AG20443 (cell line): Measurements from ENCODE around the gene IL13.
"Not testable (repeated sequence)": the region's sequence is repeated elsewhere in the genome, so short reads cannot be mapped to it uniquely, and the experiment has no call there.

Experiments
- DNase-seq: peaks from one replicate; pipeline ENCODE4 v3.0.0; 2012; ENCODE audit warnings: low spot score, mixed read lengths

The IL13 gene

GRCh38 chr5:132657676-132658380 is at the start of gene IL13:
TSS of gene IL13 (plus strand) at chr5:132658173. CDS start at chr5:132658187, 14 bp downstream.
- DNase-seq = no peak

GRCh38 chr5:132611965-132612364 is 46.0 kb upstream of the IL13 start:
- DNase-seq = no peak

- DNase-seq = no peak
Observed at GRCh38 chr5:132612846-132613245, 45.1 kb upstream of the IL13 start.

GRCh38 chr5:132621699-132622098 is 36.3 kb upstream of the IL13 start:
- DNase-seq = no peak

- no peak for DNase-seq
Observed at GRCh38 chr5:132622608-132623007, 35.4 kb upstream of the IL13 start.

GRCh38 chr5:132627470-132627869 is 30.5 kb upstream of the IL13 start:
- no peak for DNase-seq

GRCh38 chr5:132628814-132629213 is 29.2 kb upstream of the IL13 start:
- DNase-seq = no peak

- DNase-seq = no peak
Observed at GRCh38 chr5:132629230-132629944, 28.6 kb upstream of the IL13 start.

GRCh38 chr5:132633587-132633986 is 24.4 kb upstream of the IL13 start:
- DNase-seq = not testable (repeated sequence)

GRCh38 chr5:132635873-132636272 is 22.1 kb upstream of the IL13 start:
- DNase-seq = no peak

- no peak for DNase-seq
Observed at GRCh38 chr5:132637241-132637640, 20.7 kb upstream of the IL13 start.

- DNase-seq = no peak
Observed at GRCh38 chr5:132639706-132640130, 18.3 kb upstream of the IL13 start.

- no peak for DNase-seq
Observed at GRCh38 chr5:132640613-132641012, 17.4 kb upstream of the IL13 start.

- no peak for DNase-seq
Observed at GRCh38 chr5:132641241-132641723, 16.7 kb upstream of the IL13 start.

- no peak for DNase-seq
Observed at GRCh38 chr5:132641841-132642240, 16.1 kb upstream of the IL13 start.

- DNase-seq = no peak
Observed at GRCh38 chr5:132644177-132644576, 13.8 kb upstream of the IL13 start.

- DNase-seq = no peak
Observed at GRCh38 chr5:132646583-132647266, 11.2 kb upstream of the IL13 start.

GRCh38 chr5:132647473-132647872 is 10.5 kb upstream of the IL13 start:
- DNase-seq = no peak

- no peak for DNase-seq
Observed at GRCh38 chr5:132648355-132648754, 9.6 kb upstream of the IL13 start.

- DNase-seq = no peak
Observed at GRCh38 chr5:132651838-132652469, 6.0 kb upstream of the IL13 start.

- DNase-seq = no peak
Observed at GRCh38 chr5:132653716-132654115, 4.3 kb upstream of the IL13 start.
